Neuronal stem cell (in vitro differentiated cells): Measurements from ENCODE around the gene ZNF484. TPM values are rescaled to one million over a fixed set of nuclear protein-coding genes. Genes with fewer than 3 reads are reported as not detected.

Experiments used
- DNase-seq: peaks from one replicate; pipeline ENCODE4 v3.0.0-alpha.2; 2013; ENCODE audit warnings: low spot score
- H2AFZ ChIP-seq: one replicate; pipeline ENCODE4 v1.6.1; 2013; ENCODE audit warnings: mild to moderate bottlenecking, low read length, inconsistent platforms
- H2AK5ac ChIP-seq: 2 replicates; pipeline ENCODE4 v1.6.1; 2013; ENCODE audit warnings: low read depth, mild to moderate bottlenecking, inconsistent platforms, low read length, moderate library complexity, mixed read lengths
- H2BK120ac ChIP-seq: 2 replicates; pipeline ENCODE4 v1.6.1; 2013; ENCODE audit warnings: low read depth, mild to moderate bottlenecking, inconsistent platforms, low read length, moderate library complexity, mixed read lengths
- H2BK12ac ChIP-seq: one replicate; pipeline ENCODE4 v1.6.1; 2013; ENCODE audit warnings: low read length, inconsistent platforms
- H2BK15ac ChIP-seq: 2 replicates; pipeline ENCODE4 v1.6.1; 2013; ENCODE audit warnings: mild to moderate bottlenecking, low read length, inconsistent platforms, mixed read lengths
- H2BK5ac ChIP-seq: one replicate; pipeline ENCODE4 v1.6.1; 2013; ENCODE audit warnings: inconsistent platforms, mild to moderate bottlenecking, low read length, moderate library complexity
- H3K14ac ChIP-seq: one replicate; pipeline ENCODE4 v1.6.1; 2013; ENCODE audit warnings: low read length, inconsistent platforms
- H3K18ac ChIP-seq: 2 replicates; pipeline ENCODE4 v1.6.1; 2013; ENCODE audit warnings: low read length, inconsistent platforms
- H3K23ac ChIP-seq: 2 replicates; pipeline ENCODE4 v1.6.1; 2013; ENCODE audit warnings: low read depth, mild to moderate bottlenecking, mixed read lengths, low read length, inconsistent platforms; ENCODE audit not compliant: poor library complexity
- H3K27ac ChIP-seq: replicated peaks from 3 replicates; pipeline ENCODE4 v1.5.1; 2013; ENCODE audit warnings: low read length, inconsistent platforms
- H3K27me3 ChIP-seq, 3 experiments: 2 replicates each; pipeline ENCODE4 v1.6.1; 2013; ENCODE audit warnings: low read length in 3 of 3, mild to moderate bottlenecking in 2 of 3, inconsistent platforms in 1 of 3, low read depth in 1 of 3, mixed read lengths in 1 of 3, moderate library complexity in 1 of 3; ENCODE audit not compliant: control insufficient read depth in 3 of 3, insufficient read depth in 3 of 3
- H3K36me3 ChIP-seq, 2 donors: replicated peaks in 1 of 2; 2 replicates each; pipeline ENCODE4 v1.6.1; 2013; ENCODE audit warnings: low read length in 2 of 2; ENCODE audit not compliant: control insufficient read depth in 2 of 2, insufficient read depth in 2 of 2
- H3K4ac ChIP-seq: 2 replicates; pipeline ENCODE4 v1.6.1; 2013; ENCODE audit warnings: inconsistent platforms, mild to moderate bottlenecking, low read length, moderate library complexity
- H3K4me1 ChIP-seq, 2 donors: 1 replicate in 1 of 2; 2 replicates in 1 of 2; pipeline ENCODE4 v1.6.1; 2013; ENCODE audit warnings: low read length in 2 of 2, low read depth in 1 of 2; ENCODE audit not compliant: control insufficient read depth in 2 of 2, insufficient read depth in 1 of 2
- H3K4me2 ChIP-seq: one replicate; pipeline ENCODE4 v1.6.1; 2013; ENCODE audit warnings: mild to moderate bottlenecking, low read length, inconsistent platforms; ENCODE audit not compliant: insufficient read depth, poor library complexity, severe bottlenecking
- H3K4me3 ChIP-seq, 2 donors: 2 replicates each; pipeline ENCODE4 v1.5.1; 2013; ENCODE audit warnings: low read length in 2 of 2, mild to moderate bottlenecking in 2 of 2, inconsistent platforms in 1 of 2, moderate library complexity in 1 of 2
- H3K79me1 ChIP-seq: one replicate; pipeline ENCODE4 v1.6.1; 2013; ENCODE audit warnings: low read depth, mild to moderate bottlenecking, inconsistent platforms, low read length, moderate library complexity
- H3K9ac ChIP-seq: one replicate; pipeline ENCODE4 v1.6.1; 2013; ENCODE audit warnings: mild to moderate bottlenecking, low read depth, low read length, inconsistent platforms; ENCODE audit not compliant: poor library complexity
- H3K9me3 ChIP-seq, 2 donors: replicated peaks in 1 of 2; 2 replicates each; pipeline versions ENCODE3 to v1.6.1; 2013; ENCODE audit warnings: low read length in 2 of 2, mild to moderate bottlenecking in 2 of 2, inconsistent platforms in 1 of 2, low read depth in 1 of 2, mixed read lengths in 1 of 2, moderate library complexity in 1 of 2; ENCODE audit not compliant: control insufficient read depth in 2 of 2, insufficient read depth in 1 of 2
- H4K8ac ChIP-seq: one replicate; pipeline ENCODE4 v1.6.1; 2013; ENCODE audit warnings: low read depth, mild to moderate bottlenecking, inconsistent platforms, low read length, moderate library complexity
- H4K91ac ChIP-seq: one replicate; pipeline ENCODE4 v1.6.1; 2013; ENCODE audit warnings: low read length, low read depth, mild to moderate bottlenecking, inconsistent platforms; ENCODE audit not compliant: poor library complexity
- WGBS, 2 donors: extraction: QIAGEN DNeasy Blood & Tissue Kit; methylation state at CpG; one replicate each; pipeline ENCODE4 v1.1.7; 2013; ENCODE audit warnings: missing lambda C conversion rate in 2 of 2, mixed read lengths in 1 of 2; ENCODE audit not compliant: insufficient read length in 2 of 2, insufficient replicate concordance in 1 of 2; ENCODE audit errors: extremely low coverage in 2 of 2; 5-methylcytosine and 5-hydroxymethylcytosine counted together
- small RNA-seq: library from polyadenylated mRNA; stranded (forward); fragments of <200 nt; extraction: miRNeasy Mini kit (QIAGEN cat#:217004); gene quantifications from one replicate; pipeline ENCODE3, GENCODE V24; 2013; ENCODE audit not compliant: insufficient read depth

Gene ZNF484

GRCh38 chr9:92795598-92796336 lies 82.1 kb downstream of the ZNF484 start:
- Histone ChIP-seq H3K4me3 (no peak overlapping the region), H2BK15ac (no peak overlapping the region), H3K79me1 (no peaks in the 10 kb centered on the region), H2BK5ac (no peak overlapping the region), H2BK120ac (no peak overlapping the region), H3K23ac (peak overlapping the region; percentile 11), H3K4ac (no peak overlapping the region), H3K9me3 (no peaks in the 10 kb centered on the region), H3K14ac (no peak overlapping the region), H3K27ac (no peak overlapping the region), H3K27me3 (peaks cover 0 to 18% (median 2%) of the 10 kb centered on the region in 3 experiments), H4K8ac (no peak overlapping the region), H2AFZ (no peak overlapping the region), H2AK5ac (no peak overlapping the region), H3K9ac (peak overlapping the region; percentile 63), H3K4me2 (no peak overlapping the region), H2BK12ac (no peak overlapping the region), H3K36me3 (no peaks in the 10 kb centered on the region), H3K18ac (no peak overlapping the region), H4K91ac (no peak overlapping the region), H3K4me1 (no peaks in the 10 kb centered on the region)
- no CpG with 5 or more reads among the region's 9 CpGs for WGBS, 2 donors
- DNase-seq: no peak

Small RNAs within 50 kb of the gene (small RNA-seq; reads per million reads assigned to genes)
- not detected for gene RNU6-714P
